Fibroblast of villous mesenchyme (primary cell): ENCODE data around the gene NCAPD2. TPM values are rescaled to one million over a fixed set of nuclear protein-coding genes. Genes with fewer than 3 reads are reported as not detected.

Source experiments
- DNase-seq: peaks from one replicate; pipeline ENCODE4 v3.0.0-alpha.2; 2010; ENCODE audit warnings: low read depth
- H3K4me3 ChIP-seq: 2 replicates; pipeline ENCODE4 v1.5.1; 2011; ENCODE audit warnings: low read depth, mild to moderate bottlenecking, low read length
- CTCF ChIP-seq: IDR thresholded peaks from 2 replicates; pipeline ENCODE4 v1.5.1; 2012; ENCODE audit warnings: low read depth, mild to moderate bottlenecking, low read length; ENCODE audit not compliant: insufficient read depth
- small RNA-seq: library from RNA; depleted of rRNA; stranded (forward); fragments of <200 nt; gene quantifications from one replicate; pipeline ENCODE3, GENCODE V24; 2012
- total RNA-seq: library from RNA; depleted of rRNA; stranded (reverse); fragments of >200 nt; gene quantifications from 2 replicates; pipeline ENCODE4 v1.2.3, GENCODE V29; 2012

The NCAPD2 gene
- total RNA-seq, 1 donor, result 52.7 TPM

DNA sequence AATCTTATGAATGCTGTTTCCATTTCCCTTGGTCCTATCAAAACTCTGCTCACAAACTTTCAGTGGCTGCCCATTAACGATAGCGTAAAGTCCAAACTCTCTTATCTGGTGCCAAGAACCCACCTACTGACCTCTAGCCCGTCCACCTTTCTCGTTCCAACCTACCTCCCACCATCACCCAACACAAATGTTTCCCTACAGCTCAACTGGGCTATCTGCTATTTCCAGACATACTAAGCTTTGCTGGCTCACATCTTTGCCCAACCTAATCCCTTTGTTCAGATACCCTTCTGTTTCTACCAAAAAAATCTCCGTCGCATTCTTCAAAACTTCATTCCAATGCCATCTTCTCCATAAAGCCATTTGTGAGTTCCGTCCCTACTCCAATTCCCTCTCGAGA, 81.7 kb downstream of the NCAPD2 start:
- TF ChIP-seq CTCF, result no peak
- DNase-seq, result no peak
- no peak overlapping the region for H3K4me3 ChIP-seq

Small RNAs within 50 kb of the gene (small RNA-seq; reads per million reads assigned to genes)
- 35.0 reads per million, percentile 95 among the genes with 10 or more reads in this experiment for gene SCARNA11

Other genes starting within 250 kb of the NCAPD2 start
- under 0.01 TPM in 1 of 2 replicates, not detected in the other for gene PLEKHG6, start 183.4 kb upstream of the NCAPD2 start, total RNA-seq
- 125 and 174 TPM in 2 replicates for gene TNFRSF1A, start 152.0 kb upstream of the NCAPD2 start, total RNA-seq
- under 0.01 and 0.32 TPM in 2 replicates for gene SCNN1A, start 118.5 kb upstream of the NCAPD2 start, total RNA-seq
- gene LTBR, start 109.9 kb upstream of the NCAPD2 start, total RNA-seq, result 61.3 and 69.6 TPM in 2 replicates
- under 0.01 and 0.32 TPM in 2 replicates for gene CD27, start 49.1 kb upstream of the NCAPD2 start, total RNA-seq
- gene TAPBPL, start 42.1 kb upstream of the NCAPD2 start, total RNA-seq, result 7.3 and 11.6 TPM in 2 replicates
- gene VAMP1, start 23.4 kb upstream of the NCAPD2 start, total RNA-seq, result 3.2 and 13.4 TPM in 2 replicates
- gene MRPL51, start 840 bp upstream of the NCAPD2 start, total RNA-seq, result 86.8 and 101 TPM in 2 replicates
- 6,118 and 7,175 TPM in 2 replicates for gene GAPDH, start 40.4 kb downstream of the NCAPD2 start, total RNA-seq
- 9.9 and 11.9 TPM in 2 replicates for gene IFFO1, start 61.9 kb downstream of the NCAPD2 start, total RNA-seq
- gene NOP2, start 74.2 kb downstream of the NCAPD2 start, total RNA-seq, result 25.4 and 26.8 TPM in 2 replicates
- 231 and 240 TPM in 2 replicates for gene CHD4, start 113.3 kb downstream of the NCAPD2 start, total RNA-seq
- gene LPAR5, start 141.9 kb downstream of the NCAPD2 start, total RNA-seq, result not detected in 2 replicates
- 0.64 TPM in 1 of 2 replicates, not detected in the other for gene ACRBP, start 153.3 kb downstream of the NCAPD2 start, total RNA-seq
- gene ING4, start 169.0 kb downstream of the NCAPD2 start, total RNA-seq, result 23.8 and 25.5 TPM in 2 replicates
- gene ZNF384, start 195.3 kb downstream of the NCAPD2 start, total RNA-seq, result 19.4 and 20.3 TPM in 2 replicates
- gene PIANP, start 206.7 kb downstream of the NCAPD2 start, total RNA-seq, result not detected in 2 replicates
- gene COPS7A, start 229.9 kb downstream of the NCAPD2 start, total RNA-seq, result 71.8 and 79.9 TPM in 2 replicates